Astrocyte (in vitro differentiated cells and primary cell): ENCODE results near the gene PRKCB.

ENCODE experiments used
- EZH2 ChIP-seq: IDR thresholded peaks from 2 replicates; pipeline ENCODE4 v1.6.1; 2012; ENCODE audit warnings: mild to moderate bottlenecking, low read length, inconsistent platforms; ENCODE audit not compliant: insufficient read depth
- TF ChIP-seq, protein P1 (sequence below): IDR thresholded peaks from 2 replicates; pipeline ENCODE4 v1.5.1; 2011; ENCODE audit warnings: low read depth, mild to moderate bottlenecking, inconsistent platforms, low read length, moderate library complexity; ENCODE audit not compliant: insufficient read depth

DNA sequence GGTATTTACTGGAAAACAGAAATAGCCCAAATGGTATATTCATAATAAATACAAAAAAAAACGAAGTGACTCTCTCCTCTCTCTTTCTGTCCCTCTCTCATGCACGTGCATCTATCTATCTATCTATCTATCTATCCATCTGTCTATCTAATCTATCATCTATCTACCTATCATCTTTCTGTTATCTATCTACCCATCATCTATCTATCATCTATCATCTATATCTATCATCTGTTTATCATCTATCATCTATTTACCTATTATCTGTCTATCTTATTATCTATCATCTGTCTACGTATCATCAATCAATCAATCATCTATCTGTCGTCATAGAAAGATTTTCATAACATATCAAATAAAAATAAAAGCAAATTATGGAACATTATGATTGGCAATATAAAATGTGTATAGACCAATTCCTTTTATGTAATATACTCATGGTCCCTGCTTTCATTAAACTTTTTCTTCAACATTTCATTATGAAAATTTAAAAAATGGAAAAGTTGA is 293.7 kb downstream of the PRKCB start:
- TF ChIP-seq, protein P1, sequence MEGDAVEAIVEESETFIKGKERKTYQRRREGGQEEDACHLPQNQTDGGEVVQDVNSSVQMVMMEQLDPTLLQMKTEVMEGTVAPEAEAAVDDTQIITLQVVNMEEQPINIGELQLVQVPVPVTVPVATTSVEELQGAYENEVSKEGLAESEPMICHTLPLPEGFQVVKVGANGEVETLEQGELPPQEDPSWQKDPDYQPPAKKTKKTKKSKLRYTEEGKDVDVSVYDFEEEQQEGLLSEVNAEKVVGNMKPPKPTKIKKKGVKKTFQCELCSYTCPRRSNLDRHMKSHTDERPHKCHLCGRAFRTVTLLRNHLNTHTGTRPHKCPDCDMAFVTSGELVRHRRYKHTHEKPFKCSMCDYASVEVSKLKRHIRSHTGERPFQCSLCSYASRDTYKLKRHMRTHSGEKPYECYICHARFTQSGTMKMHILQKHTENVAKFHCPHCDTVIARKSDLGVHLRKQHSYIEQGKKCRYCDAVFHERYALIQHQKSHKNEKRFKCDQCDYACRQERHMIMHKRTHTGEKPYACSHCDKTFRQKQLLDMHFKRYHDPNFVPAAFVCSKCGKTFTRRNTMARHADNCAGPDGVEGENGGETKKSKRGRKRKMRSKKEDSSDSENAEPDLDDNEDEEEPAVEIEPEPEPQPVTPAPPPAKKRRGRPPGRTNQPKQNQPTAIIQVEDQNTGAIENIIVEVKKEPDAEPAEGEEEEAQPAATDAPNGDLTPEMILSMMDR, result no peak
- no peak for TF ChIP-seq EZH2
